Measurements from ENCODE around the gene SIX1.

DNA sequence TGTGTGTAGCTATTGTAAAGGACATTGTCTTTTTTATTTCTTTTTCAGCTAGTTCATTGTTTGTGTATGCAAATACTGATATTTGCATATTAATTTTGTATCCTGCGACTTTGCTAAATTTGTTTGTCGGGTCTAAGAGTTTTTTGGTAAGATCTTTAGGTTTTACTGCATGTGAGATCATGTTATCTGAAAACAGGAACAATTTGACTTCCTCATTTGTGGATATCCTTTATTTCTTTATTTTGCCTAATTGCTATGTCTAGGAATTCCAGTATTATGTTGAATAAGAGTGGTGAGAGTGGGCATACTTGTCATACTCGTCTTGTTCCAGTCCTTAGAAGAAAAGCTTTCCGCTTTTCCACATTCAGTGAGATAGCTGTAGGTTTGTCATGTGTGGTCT, 46.0 kb upstream of the SIX1 start:
- TF ChIP-seq, protein P1, sequence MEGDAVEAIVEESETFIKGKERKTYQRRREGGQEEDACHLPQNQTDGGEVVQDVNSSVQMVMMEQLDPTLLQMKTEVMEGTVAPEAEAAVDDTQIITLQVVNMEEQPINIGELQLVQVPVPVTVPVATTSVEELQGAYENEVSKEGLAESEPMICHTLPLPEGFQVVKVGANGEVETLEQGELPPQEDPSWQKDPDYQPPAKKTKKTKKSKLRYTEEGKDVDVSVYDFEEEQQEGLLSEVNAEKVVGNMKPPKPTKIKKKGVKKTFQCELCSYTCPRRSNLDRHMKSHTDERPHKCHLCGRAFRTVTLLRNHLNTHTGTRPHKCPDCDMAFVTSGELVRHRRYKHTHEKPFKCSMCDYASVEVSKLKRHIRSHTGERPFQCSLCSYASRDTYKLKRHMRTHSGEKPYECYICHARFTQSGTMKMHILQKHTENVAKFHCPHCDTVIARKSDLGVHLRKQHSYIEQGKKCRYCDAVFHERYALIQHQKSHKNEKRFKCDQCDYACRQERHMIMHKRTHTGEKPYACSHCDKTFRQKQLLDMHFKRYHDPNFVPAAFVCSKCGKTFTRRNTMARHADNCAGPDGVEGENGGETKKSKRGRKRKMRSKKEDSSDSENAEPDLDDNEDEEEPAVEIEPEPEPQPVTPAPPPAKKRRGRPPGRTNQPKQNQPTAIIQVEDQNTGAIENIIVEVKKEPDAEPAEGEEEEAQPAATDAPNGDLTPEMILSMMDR (IDR thresholded peaks at IDR 0.05; ENCODE audit: low read depth, low read length, poor library complexity, severe bottlenecking), result no peak
- TF ChIP-seq EZH2phosphoT487 (IDR thresholded peaks at IDR 0.05; ENCODE audit: borderline replicate concordance, low read length), result no peak

All from DOHH2 (cell line).